Esophagus muscularis mucosa (tissue), 4 donors: ENCODE measurements around the gene FCGR3B. TPM values are rescaled to one million over a fixed set of nuclear protein-coding genes. Genes with fewer than 3 reads are reported as not detected.
"Not testable (repeated sequence)": the region's sequence is repeated elsewhere in the genome, so short reads cannot be mapped to it uniquely, and the experiment has no call there.

ENCODE experiments used
- DNase-seq: peaks from one replicate; pipeline ENCODE4 v3.0.0-alpha.2; 2017; ENCODE audit errors: extremely low spot score
- H3K27ac ChIP-seq, 4 donors: fragments of 200-600 bp; sonication (generic); replicated peaks in 1 of 4; 1 replicate in 3 of 4; 2 replicates in 1 of 4; pipeline ENCODE4 v1.5.1; 2016 to 2019; ENCODE audit warnings: mild to moderate bottlenecking in 1 of 4
- H3K27me3 ChIP-seq, 4 donors: fragments of 200-600 bp; sonication (generic); one replicate each; pipeline versions ENCODE4 v1.5.1 to v1.6.0; 2016 to 2019
- H3K36me3 ChIP-seq, 4 donors: fragments of 200-600 bp; sonication (generic); one replicate each; pipeline ENCODE4 v1.5.1; 2016 to 2019
- H3K4me1 ChIP-seq, 4 donors: fragments of 200-600 bp; sonication (generic); one replicate each; pipeline ENCODE4 v1.5.1; 2016 to 2019
- H3K4me3 ChIP-seq, 4 donors: fragments of 200-600 bp; sonication (generic); 1 replicate in 2 of 4; 2 replicates in 2 of 4; pipeline ENCODE4 v1.5.1; 2016 to 2019; ENCODE audit warnings: mild to moderate bottlenecking in 4 of 4, moderate library complexity in 1 of 4
- H3K9me3 ChIP-seq, 4 donors: fragments of 200-600 bp; sonication (generic); 1 replicate in 3 of 4; 2 replicates in 1 of 4; pipeline ENCODE4 v1.5.1; 2016 to 2019
- POLR2AphosphoS5 ChIP-seq, 2 donors: sonication (generic); formaldehyde crosslinking; IDR thresholded peaks; one replicate each; pipeline ENCODE4 v1.6.1; 2017; ENCODE audit warnings: antibody characterized with exemption in 2 of 2
- WGBS: methylation state at CpG from one replicate; pipeline ENCODE4 v1.1.5; 2018; 5-methylcytosine and 5-hydroxymethylcytosine counted together
- intact Hi-C: fragments of 100-400 bp; cut with DNase I; formaldehyde crosslinking; loops from one replicate; pipeline ENCODE4 v1.15.1; 2023
- total RNA-seq, 4 donors: library from RNA; depleted of rRNA; stranded (reverse); fragments of >200 nt; gene quantifications; one replicate each; pipeline versions ENCODE4 v1.1.0 to v1.2.1, GENCODE V29; 2016

FCGR3B gene
- total RNA-seq, 4 donors from 2014 or later = 0.17 to 5.0 (median 2.1) TPM; not detected in 1

- peak; percentile 98 for DNase-seq
- WGBS = 3% methylated on average over 44 of the region's 51 CpGs
- TF ChIP-seq POLR2AphosphoS5 (IDR thresholded peaks at IDR 0.05) = peak; percentile 19 to 39
- H3K36me3 ChIP-seq, H3K27me3 ChIP-seq, H3K4me1 ChIP-seq, H3K9me3 ChIP-seq, intact Hi-C loops: not testable (repeated sequence)
- peak overlapping the region; percentile 63 to 82 (median 82) for H3K27ac ChIP-seq
- peak overlapping the region; percentile 50 to 63 (median 55) for H3K4me3 ChIP-seq
Measured at GRCh38 chr1:161612322-161613141, 18.4 kb downstream of the FCGR3B start.

GRCh38 chr1:161611866-161612321 is 19.1 kb downstream of the FCGR3B start:
- H3K4me1 ChIP-seq, intact Hi-C loops, H3K9me3 ChIP-seq, H3K27me3 ChIP-seq, H3K36me3 ChIP-seq, DNase-seq: not testable (repeated sequence)
- Histone ChIP-seq H3K4me3 (peak overlapping the region; percentile 50 to 63 (median 55)), H3K27ac (peak overlapping the region; percentile 63 to 82 (median 82))
- under 1% methylated on average over 19 of the region's 19 CpGs for WGBS

- H3K4me3 ChIP-seq, H3K27ac ChIP-seq, H3K9me3 ChIP-seq, DNase-seq, intact Hi-C loops, H3K36me3 ChIP-seq: not testable (repeated sequence)
- Histone ChIP-seq H3K27me3 (peaks cover 0 to 23% (median 0%) of the 10 kb centered on the region in 4 donors), H3K4me1 (peaks cover 0 to 11% (median 2%) of the 10 kb centered on the region in 4 donors)
- 46% methylated on average over 4 of the region's 4 CpGs for WGBS
Measured at GRCh38 chr1:161610198-161610597, 20.8 kb downstream of the FCGR3B start.

- H3K36me3 ChIP-seq, H3K4me3 ChIP-seq, DNase-seq, H3K27ac ChIP-seq, H3K4me1 ChIP-seq, intact Hi-C loops, H3K9me3 ChIP-seq: not testable (repeated sequence)
- 77% methylated on average over 14 of the region's 58 CpGs for WGBS
- peaks cover 0 to 38% (median 0%) of the 10 kb centered on the region in 4 donors for H3K27me3 ChIP-seq
Measured at GRCh38 chr1:161606541-161607336, 24.2 kb downstream of the FCGR3B start.

GRCh38 chr1:161605762-161606540 is 25.0 kb downstream of the FCGR3B start:
- H3K4me1 ChIP-seq, intact Hi-C loops, H3K27ac ChIP-seq, DNase-seq, H3K9me3 ChIP-seq, H3K36me3 ChIP-seq: not testable (repeated sequence)
- WGBS = 34% methylated on average over 14 of the region's 78 CpGs
- Histone ChIP-seq H3K4me3 (peak overlapping the region; percentile 27 to 43 (median 34)), H3K27me3 (peaks cover 0 to 38% (median 0%) of the 10 kb centered on the region in 4 donors)

- H3K4me1 ChIP-seq, intact Hi-C loops, DNase-seq, H3K27ac ChIP-seq, H3K36me3 ChIP-seq, H3K4me3 ChIP-seq, H3K9me3 ChIP-seq: not testable (repeated sequence)
- 100% methylated on average over 10 of the region's 12 CpGs for WGBS
- peaks cover 0 to 36% (median 0%) of the 10 kb centered on the region in 4 donors for H3K27me3 ChIP-seq
Measured at GRCh38 chr1:161605024-161605423, 26.0 kb downstream of the FCGR3B start.

- intact Hi-C loops, H3K27ac ChIP-seq, H3K9me3 ChIP-seq, H3K4me3 ChIP-seq, H3K27me3 ChIP-seq, H3K36me3 ChIP-seq, DNase-seq, H3K4me1 ChIP-seq: not testable (repeated sequence)
- 85% methylated on average over 3 of the region's 3 CpGs for whole genome bisulfite sequencing
Measured at GRCh38 chr1:161597077-161597476, 33.9 kb downstream of the FCGR3B start.

GRCh38 chr1:161595583-161595982 is 35.4 kb downstream of the FCGR3B start:
- intact Hi-C loops, H3K36me3 ChIP-seq, H3K27me3 ChIP-seq, H3K9me3 ChIP-seq, H3K4me1 ChIP-seq, DNase-seq, H3K4me3 ChIP-seq: not testable (repeated sequence)
- 39% methylated on average over 2 of the region's 2 CpGs for WGBS
- peak overlapping the region in 2 of 4 donors; percentile 12 to 27 for H3K27ac ChIP-seq

- H3K36me3 ChIP-seq, H3K4me1 ChIP-seq, H3K9me3 ChIP-seq, H3K27me3 ChIP-seq, DNase-seq, intact Hi-C loops, H3K4me3 ChIP-seq: not testable (repeated sequence)
- WGBS = no CpG with 5 or more reads among the region's 2 CpGs
- H3K27ac ChIP-seq = peak overlapping the region in 2 of 4 donors; percentile 12 to 27
Measured at GRCh38 chr1:161595173-161595572, 35.8 kb downstream of the FCGR3B start.

GRCh38 chr1:161594269-161594984 is 36.5 kb downstream of the FCGR3B start:
- intact Hi-C loops, H3K4me1 ChIP-seq, DNase-seq, H3K27ac ChIP-seq, H3K4me3 ChIP-seq, H3K36me3 ChIP-seq, H3K27me3 ChIP-seq, H3K9me3 ChIP-seq: not testable (repeated sequence)
- 63% methylated on average over 4 of the region's 4 CpGs for WGBS

- 78% methylated on average over 9 of the region's 11 CpGs for WGBS
- H3K36me3 ChIP-seq, H3K9me3 ChIP-seq, H3K27me3 ChIP-seq, H3K27ac ChIP-seq, DNase-seq, H3K4me3 ChIP-seq, intact Hi-C loops, H3K4me1 ChIP-seq: not testable (repeated sequence)
Measured at GRCh38 chr1:161593092-161593755, 37.8 kb downstream of the FCGR3B start.
